HG03558 (cell line): ENCODE data around the gene SLC6A16.
"Not testable (repeated sequence)": the region's sequence is repeated elsewhere in the genome, so short reads cannot be mapped to it uniquely, and the experiment has no call there.

ENCODE experiments used
- ATAC-seq: cut with Tn5 transposase; IDR thresholded peaks from one replicate; pipeline ENCODE4 v1.9.1; 2021; ENCODE audit warnings: moderate number of reproducible peaks; ENCODE audit not compliant: unreplicated experiment; ENCODE audit errors: extremely low read depth

Gene SLC6A16

GRCh38 chr19:49287141-49287770 lies 37.7 kb downstream of the SLC6A16 start:
- ATAC-seq: no peak

GRCh38 chr19:49282184-49282583 lies 42.8 kb downstream of the SLC6A16 start:
- ATAC-seq: no peak

GRCh38 chr19:49272204-49272603 lies 52.8 kb downstream of the SLC6A16 start:
- ATAC-seq: no peak

DNA sequence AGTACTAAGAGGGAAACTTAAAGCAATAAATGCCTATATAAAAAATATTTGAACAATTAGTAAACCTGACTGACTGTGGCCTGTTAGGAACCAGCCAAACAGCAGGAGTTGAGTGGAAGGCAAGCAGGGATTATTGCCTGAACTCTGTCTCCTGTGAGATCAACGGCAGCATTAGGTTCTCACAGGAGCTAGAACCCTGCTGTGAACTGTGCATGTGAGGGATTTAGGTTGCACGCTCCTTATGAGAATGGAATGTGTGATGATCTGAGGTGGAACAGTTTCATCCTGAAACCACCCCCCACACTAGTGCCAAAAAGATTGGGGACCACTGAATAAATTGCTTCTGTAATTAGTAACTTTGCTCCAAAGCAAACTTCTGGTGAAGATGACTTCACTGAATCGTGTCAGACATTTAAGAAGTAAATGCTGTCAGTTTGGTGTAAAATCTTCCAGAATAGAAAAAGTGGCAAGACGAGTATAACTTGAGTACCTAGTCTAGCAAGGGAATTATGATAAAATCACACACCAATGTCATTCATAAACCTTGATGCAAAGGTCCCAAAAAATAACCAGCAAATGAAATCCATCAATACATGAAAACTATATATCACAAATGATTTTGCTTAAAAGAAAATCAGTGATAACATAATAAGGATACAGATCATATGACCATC lies 53.8 kb downstream of the SLC6A16 start:
- no peak for ATAC-seq

DNA sequence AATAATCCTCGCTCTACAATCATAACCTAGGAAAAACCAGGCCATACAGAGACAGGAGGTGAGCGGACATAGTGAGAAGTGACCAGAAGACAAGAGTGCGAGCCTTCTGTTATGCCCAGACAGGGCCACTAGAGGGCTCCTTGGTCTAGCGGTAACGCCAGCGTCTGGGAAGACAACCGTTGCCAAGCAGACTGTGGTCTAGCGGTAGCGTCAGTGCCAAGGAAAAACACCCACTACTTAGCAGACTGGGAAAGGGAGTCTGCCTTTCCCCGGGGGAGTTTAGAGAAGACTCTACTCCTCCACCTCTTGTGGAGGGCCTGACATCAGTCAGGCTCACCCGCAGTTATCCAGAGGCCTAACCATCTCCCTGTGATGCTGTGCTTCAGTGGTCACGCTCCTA lies 58.6 kb downstream of the SLC6A16 start:
- not testable (repeated sequence) for ATAC-seq

- ATAC-seq: no peak
Measured at GRCh38 chr19:49264258-49264657, 60.7 kb downstream of the SLC6A16 start.

- ATAC-seq: no peak
Measured at GRCh38 chr19:49261602-49262001, 63.4 kb downstream of the SLC6A16 start.

GRCh38 chr19:49256691-49257090 lies 68.3 kb downstream of the SLC6A16 start:
- ATAC-seq: no peak

DNA sequence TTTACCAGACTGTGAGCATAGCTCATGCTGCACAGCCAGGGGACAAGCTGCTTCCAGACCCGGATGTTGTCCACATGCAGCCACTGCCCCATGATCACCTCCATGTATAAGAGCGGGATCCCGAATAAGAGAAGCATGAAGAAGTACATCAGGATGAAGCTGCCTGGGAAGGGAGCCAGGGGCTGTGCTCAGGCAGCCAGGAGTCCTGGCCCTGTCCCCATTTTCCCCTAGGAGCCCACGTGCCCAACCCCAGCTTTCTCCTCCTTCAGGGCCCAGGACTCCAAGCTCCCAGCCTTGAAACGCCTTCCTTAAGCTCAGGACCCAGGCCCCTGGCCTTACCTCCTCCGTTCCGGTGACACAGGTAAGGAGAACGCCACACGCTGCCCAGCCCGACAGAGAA lies 69.3 kb downstream of the SLC6A16 start:
- ATAC-seq: no peak

GRCh38 chr19:49249933-49250332 lies 75.1 kb downstream of the SLC6A16 start:
- ATAC-seq: no peak

DNA sequence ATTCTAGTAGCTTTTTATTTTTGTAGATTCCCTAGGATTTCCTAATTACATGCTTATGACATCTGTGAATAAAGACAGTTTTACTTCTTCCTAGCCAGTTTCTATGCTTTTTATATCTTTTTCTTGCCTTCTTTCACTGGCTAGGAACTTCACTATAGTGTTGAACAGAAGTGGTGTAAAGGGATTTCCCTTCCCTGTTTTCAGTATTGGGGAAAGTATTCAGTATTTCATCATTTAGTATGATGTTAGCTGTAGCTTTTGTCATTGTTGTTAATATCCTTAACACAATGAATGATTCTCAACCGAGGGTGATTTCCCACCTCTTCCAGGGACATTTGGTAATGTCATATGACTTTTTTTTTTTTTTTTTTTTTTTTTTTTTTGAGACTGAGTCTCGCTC lies 77.3 kb downstream of the SLC6A16 start:
- no peak for ATAC-seq

- ATAC-seq: no peak
Measured at GRCh38 chr19:49244256-49244655, 80.7 kb downstream of the SLC6A16 start.

DNA sequence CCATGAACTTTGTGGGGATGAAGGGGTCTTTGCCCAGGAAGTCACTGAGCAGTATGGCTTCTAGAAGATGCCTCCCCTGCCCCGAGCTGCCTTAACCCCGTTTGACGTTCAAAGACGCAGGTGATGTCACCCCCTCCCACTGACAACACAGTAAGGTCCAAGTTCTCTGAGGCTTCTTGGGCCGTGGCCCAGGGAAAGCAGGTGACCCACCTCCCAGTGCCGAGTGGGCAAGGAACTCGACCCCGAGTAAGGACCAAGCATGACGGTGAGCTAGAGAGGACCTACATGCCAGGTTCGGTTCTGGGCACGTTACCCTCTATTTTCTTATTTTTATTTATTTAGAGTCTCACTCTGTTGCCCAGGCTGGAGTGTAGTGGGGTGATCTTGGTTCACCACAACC lies 81.3 kb downstream of the SLC6A16 start:
- no peak for ATAC-seq

DNA sequence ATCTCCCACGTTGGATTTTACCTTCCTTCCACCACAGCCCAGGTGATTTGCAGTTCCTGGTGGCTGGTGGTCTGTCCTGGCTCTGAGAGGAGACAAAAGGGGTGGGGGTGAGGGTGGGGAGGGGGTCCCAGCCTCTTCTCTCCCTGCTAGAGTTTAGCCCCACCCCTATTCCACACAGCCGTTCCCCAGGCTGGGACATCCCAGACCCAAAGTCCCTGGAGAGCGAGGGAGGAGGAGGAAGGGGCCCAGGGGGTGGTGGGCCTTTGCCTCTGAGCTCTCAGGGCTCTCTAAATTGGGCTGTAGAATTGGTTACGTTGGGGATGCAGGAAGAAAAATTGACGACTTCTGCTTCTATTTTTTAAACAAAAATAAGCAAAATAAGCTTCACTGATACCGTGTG lies 81.9 kb downstream of the SLC6A16 start:
- ATAC-seq: no peak

GRCh38 chr19:49241769-49242168 lies 83.2 kb downstream of the SLC6A16 start:
- ATAC-seq: no peak
